Large intestine (tissue), 3 donors: Measurements from ENCODE around the gene PIK3R5. TPM values are rescaled to one million over a fixed set of nuclear protein-coding genes. Genes with fewer than 3 reads are reported as not detected.

ENCODE experiments used
- DNase-seq, 2 donors: peaks; one replicate each; pipeline versions ENCODE4 v3.0.0 to v3.0.0-alpha.2; 2013
- H3K27ac ChIP-seq: one replicate; pipeline ENCODE4 v1.5.1; 2013; ENCODE audit warnings: low read length
- H3K27me3 ChIP-seq: 2 replicates; pipeline ENCODE4 v1.6.1; 2013; ENCODE audit warnings: low read length; ENCODE audit not compliant: control insufficient read depth, insufficient read depth
- H3K36me3 ChIP-seq: 2 replicates; pipeline ENCODE4 v1.6.1; 2013; ENCODE audit warnings: low read length; ENCODE audit not compliant: control insufficient read depth, insufficient read depth
- H3K4me1 ChIP-seq: one replicate; pipeline ENCODE4 v1.6.1; 2013; ENCODE audit warnings: low read length; ENCODE audit not compliant: control insufficient read depth, insufficient read depth
- H3K4me3 ChIP-seq: one replicate; pipeline ENCODE4 v1.5.1; 2013; ENCODE audit warnings: low read length
- H3K9me3 ChIP-seq: one replicate; pipeline ENCODE4 v1.6.1; 2013; ENCODE audit warnings: mild to moderate bottlenecking, low read depth, low read length, moderate library complexity; ENCODE audit not compliant: control insufficient read depth
- WGBS: methylation state at CpG from one replicate; pipeline ENCODE4 v1.1.5; 2013; ENCODE audit warnings: low lambda C conversion rate; ENCODE audit not compliant: insufficient coverage; 5-methylcytosine and 5-hydroxymethylcytosine counted together
- polyA plus RNA-seq: library from polyadenylated mRNA; unstranded; fragments of 120-200 nt; gene quantifications from one replicate; pipeline ENCODE4 v1.2.1, GENCODE V29; 2013

Gene PIK3R5
- polyA plus RNA-seq, 1 donor: 3.2 TPM

DNA sequence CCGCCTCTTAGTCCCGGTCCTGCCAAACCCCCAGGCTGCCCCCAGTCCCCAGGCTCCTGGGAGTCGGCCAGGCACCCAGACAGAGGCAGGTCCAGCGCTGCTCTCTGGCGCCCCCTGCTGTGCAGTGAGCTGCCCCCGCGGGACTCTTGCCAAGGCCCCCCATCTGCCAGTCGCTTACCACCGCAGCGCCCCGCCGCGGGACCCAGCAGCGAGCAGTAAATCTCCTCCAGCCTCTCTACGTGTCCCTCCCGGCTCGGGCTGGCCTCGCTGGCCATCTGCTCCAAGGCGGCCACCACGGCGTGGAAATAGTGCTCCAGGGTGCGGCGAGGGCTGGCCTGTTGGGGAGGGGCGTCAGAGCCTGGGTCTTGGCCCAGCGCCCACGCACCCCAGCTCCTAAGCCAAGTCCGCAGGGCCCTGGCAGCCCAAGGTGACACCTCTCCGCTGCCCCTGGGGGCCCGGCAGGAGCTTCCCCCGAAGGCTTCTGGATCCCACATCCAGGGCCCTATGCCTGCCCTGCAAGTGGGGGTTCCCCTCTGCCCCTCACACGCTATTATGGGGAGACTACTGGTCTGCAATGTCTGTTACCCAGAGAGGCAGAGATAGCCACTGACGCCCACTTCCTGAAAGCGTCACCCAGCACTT, 132.7 kb downstream of the PIK3R5 start:
- Histone ChIP-seq H3K27me3 (peaks cover 18% of the 10 kb centered on the region), H3K4me1 (no peaks in the 10 kb centered on the region), H3K27ac (no peak overlapping the region), H3K9me3 (no peaks in the 10 kb centered on the region), H3K4me3 (no peak overlapping the region), H3K36me3 (no peaks in the 10 kb centered on the region)
- no CpG with 5 or more reads among the region's 33 CpGs for WGBS
- DNase-seq: peak in 1 of 2 donors; percentile 14

- WGBS: no CpG with 5 or more reads among the region's 7 CpGs
- Histone ChIP-seq H3K27me3 (peaks cover 24% of the 10 kb centered on the region), H3K36me3 (no peaks in the 10 kb centered on the region), H3K4me3 (no peak overlapping the region), H3K4me1 (no peaks in the 10 kb centered on the region), H3K9me3 (no peaks in the 10 kb centered on the region), H3K27ac (no peak overlapping the region)
- DNase-seq: no peak
Measured at GRCh38 chr17:8831234-8831849, 134.2 kb downstream of the PIK3R5 start.

GRCh38 chr17:8830141-8830540, 135.4 kb downstream of the PIK3R5 start:
- H3K27ac ChIP-seq: no peak overlapping the region
- H3K27me3 ChIP-seq: peaks cover 24% of the 10 kb centered on the region
- no peak for DNase-seq
- no peak overlapping the region for H3K4me3 ChIP-seq
- no CpG with 5 or more reads among the region's 10 CpGs for WGBS
- no peaks in the 10 kb centered on the region for H3K36me3 ChIP-seq
- no peaks in the 10 kb centered on the region for H3K9me3 ChIP-seq
- H3K4me1 ChIP-seq: no peaks in the 10 kb centered on the region

DNA sequence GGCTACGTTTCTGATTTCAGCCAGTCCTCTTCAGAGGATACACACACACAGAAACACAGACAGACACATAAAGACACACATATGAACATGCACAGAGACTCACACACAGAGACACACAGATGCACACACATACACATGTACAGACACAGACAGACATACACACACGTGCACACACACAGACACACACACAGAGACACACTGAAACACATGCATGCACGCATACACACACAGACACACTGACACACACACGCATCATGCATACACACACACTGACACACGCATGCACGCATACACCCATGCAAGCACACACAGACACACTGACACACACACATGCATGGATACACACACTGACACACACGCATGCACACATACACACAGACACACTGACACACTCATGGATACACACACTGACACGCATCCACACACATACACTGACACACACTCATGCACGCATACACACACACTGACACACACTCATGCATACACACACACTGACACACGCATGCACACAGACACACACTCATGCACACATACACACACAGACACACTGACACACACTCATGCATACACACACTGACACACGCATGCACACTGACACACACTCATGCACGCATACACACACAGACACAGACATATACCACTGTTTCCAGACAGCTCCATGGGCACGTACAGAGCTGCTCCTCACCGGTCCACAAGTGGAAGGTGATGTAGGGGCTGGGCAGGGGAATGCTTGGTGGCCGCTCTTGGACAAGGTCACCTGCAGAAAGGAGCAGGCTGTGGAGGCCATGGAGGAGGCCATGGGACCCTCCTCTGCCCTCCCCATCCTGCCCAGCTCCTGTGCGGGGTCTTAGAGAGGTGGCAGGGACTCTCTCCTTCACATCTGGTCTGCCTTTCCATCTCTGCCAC, 136.2 kb downstream of the PIK3R5 start:
- Histone ChIP-seq H3K36me3 (no peaks in the 10 kb centered on the region), H3K9me3 (no peaks in the 10 kb centered on the region)
- WGBS: no CpG with 5 or more reads among the region's 16 CpGs

More for the DNA sequence above, 136.2 kb downstream of the PIK3R5 start:
- H3K27ac ChIP-seq: no peak overlapping the region
- DNase-seq: no peak
- peaks cover 24% of the 10 kb centered on the region for H3K27me3 ChIP-seq
- H3K4me3 ChIP-seq: no peak overlapping the region
- H3K4me1 ChIP-seq: no peaks in the 10 kb centered on the region

Other genes with a start within 250 kb of the PIK3R5 start
- 0.09 TPM for gene CCDC42, start 220.9 kb downstream of the PIK3R5 start, polyA plus RNA-seq
- gene SPDYE4, start 207.2 kb downstream of the PIK3R5 start, polyA plus RNA-seq: 0.06 TPM
- gene MFSD6L, start 166.3 kb downstream of the PIK3R5 start, polyA plus RNA-seq: 8.6 TPM
- 2.4 TPM for gene PIK3R6, start 98.0 kb downstream of the PIK3R5 start, polyA plus RNA-seq
- gene NTN1, start 55.8 kb upstream of the PIK3R5 start, polyA plus RNA-seq: 11.3 TPM